Ishikawa (cell line): Measurements from ENCODE around the gene MBOAT2.

Source experiments
- CEBPB ChIP-seq: IDR thresholded peaks from 2 replicates; pipeline ENCODE4 v1.6.1; 2012
- CREB1 ChIP-seq: IDR thresholded peaks from 2 replicates; pipeline ENCODE4 v1.6.1; 2012; ENCODE audit warnings: low read depth
- EP300 ChIP-seq: IDR thresholded peaks from 2 replicates; pipeline ENCODE4 v1.6.1; 2012; ENCODE audit warnings: borderline replicate concordance
- NFIC ChIP-seq: IDR thresholded peaks from 2 replicates; pipeline ENCODE4 v1.6.1; 2012
- RAD21 ChIP-seq: IDR thresholded peaks from 2 replicates; pipeline ENCODE4 v1.6.1; 2012; ENCODE audit warnings: low read depth
- TAF1 ChIP-seq: IDR thresholded peaks from 2 replicates; pipeline ENCODE4 v1.6.1; 2012; ENCODE audit warnings: low read depth, mild to moderate bottlenecking
- TCF12 ChIP-seq: IDR thresholded peaks from 2 replicates; pipeline ENCODE4 v1.6.1; 2012; ENCODE audit warnings: low read depth
- TEAD4 ChIP-seq: IDR thresholded peaks from 2 replicates; pipeline ENCODE4 v1.6.1; 2012
- ZBTB7A ChIP-seq: IDR thresholded peaks from 2 replicates; pipeline ENCODE4 v1.6.1; 2012; ENCODE audit warnings: low read depth
- TF ChIP-seq, protein P1 (sequence below): IDR thresholded peaks from 2 replicates; pipeline ENCODE4 v1.6.1; 2012
- TF ChIP-seq, protein P2 (sequence below): IDR thresholded peaks from 2 replicates; pipeline ENCODE4 v1.6.1; 2012
- TF ChIP-seq, protein P3 (sequence below): IDR thresholded peaks from 2 replicates; pipeline ENCODE4 v1.6.1; 2012; ENCODE audit warnings: low read depth, mild to moderate bottlenecking

DNA sequence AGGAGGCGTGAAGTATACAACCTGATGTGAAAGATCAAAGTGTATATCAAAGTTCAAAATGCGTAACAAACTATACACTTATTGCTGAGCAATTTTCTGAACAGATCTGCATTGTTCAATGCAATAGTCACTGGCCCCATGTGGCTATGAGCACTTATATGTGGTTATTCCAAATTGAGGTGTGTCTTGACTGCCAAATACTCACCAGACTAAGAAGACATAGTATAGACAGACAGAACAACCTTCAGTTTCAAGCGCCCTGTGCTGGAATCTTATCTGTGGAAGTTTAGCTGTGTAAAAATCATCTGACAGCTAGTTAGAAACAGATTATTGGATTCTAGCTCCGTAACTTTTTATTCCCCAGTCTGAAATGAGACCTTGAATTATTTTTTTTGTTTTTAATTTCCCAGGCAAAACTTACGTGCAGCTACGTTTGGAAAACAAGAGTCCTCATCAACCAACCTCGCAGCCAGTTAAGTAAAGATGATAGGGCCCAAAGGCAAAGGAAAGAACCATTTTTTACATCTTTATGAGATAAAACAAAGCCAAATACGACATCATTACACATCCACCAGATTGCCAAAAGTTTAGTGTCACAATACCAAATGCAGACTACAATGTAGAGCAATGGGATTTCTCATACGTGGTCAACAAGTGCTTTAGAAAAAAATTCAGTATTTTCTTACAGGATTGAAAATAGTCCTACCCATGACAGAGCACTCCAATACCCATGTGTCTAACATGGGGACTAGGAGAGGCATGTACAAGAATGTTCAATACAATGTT is 37.2 kb downstream of the MBOAT2 start:
- TF ChIP-seq, protein P1, sequence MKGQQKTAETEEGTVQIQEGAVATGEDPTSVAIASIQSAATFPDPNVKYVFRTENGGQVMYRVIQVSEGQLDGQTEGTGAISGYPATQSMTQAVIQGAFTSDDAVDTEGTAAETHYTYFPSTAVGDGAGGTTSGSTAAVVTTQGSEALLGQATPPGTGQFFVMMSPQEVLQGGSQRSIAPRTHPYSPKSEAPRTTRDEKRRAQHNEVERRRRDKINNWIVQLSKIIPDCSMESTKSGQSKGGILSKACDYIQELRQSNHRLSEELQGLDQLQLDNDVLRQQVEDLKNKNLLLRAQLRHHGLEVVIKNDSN, result no peak
- TF ChIP-seq TEAD4 (no peak), NFIC (no peak), EP300 (no peak), CREB1 (no peak), TAF1 (no peak), TCF12 (no peak), CEBPB (no peak), RAD21 (no peak), ZBTB7A (no peak)
- TF ChIP-seq, protein P2, sequence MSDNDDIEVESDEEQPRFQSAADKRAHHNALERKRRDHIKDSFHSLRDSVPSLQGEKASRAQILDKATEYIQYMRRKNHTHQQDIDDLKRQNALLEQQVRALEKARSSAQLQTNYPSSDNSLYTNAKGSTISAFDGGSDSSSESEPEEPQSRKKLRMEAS, result no peak
- TF ChIP-seq, protein P3, sequence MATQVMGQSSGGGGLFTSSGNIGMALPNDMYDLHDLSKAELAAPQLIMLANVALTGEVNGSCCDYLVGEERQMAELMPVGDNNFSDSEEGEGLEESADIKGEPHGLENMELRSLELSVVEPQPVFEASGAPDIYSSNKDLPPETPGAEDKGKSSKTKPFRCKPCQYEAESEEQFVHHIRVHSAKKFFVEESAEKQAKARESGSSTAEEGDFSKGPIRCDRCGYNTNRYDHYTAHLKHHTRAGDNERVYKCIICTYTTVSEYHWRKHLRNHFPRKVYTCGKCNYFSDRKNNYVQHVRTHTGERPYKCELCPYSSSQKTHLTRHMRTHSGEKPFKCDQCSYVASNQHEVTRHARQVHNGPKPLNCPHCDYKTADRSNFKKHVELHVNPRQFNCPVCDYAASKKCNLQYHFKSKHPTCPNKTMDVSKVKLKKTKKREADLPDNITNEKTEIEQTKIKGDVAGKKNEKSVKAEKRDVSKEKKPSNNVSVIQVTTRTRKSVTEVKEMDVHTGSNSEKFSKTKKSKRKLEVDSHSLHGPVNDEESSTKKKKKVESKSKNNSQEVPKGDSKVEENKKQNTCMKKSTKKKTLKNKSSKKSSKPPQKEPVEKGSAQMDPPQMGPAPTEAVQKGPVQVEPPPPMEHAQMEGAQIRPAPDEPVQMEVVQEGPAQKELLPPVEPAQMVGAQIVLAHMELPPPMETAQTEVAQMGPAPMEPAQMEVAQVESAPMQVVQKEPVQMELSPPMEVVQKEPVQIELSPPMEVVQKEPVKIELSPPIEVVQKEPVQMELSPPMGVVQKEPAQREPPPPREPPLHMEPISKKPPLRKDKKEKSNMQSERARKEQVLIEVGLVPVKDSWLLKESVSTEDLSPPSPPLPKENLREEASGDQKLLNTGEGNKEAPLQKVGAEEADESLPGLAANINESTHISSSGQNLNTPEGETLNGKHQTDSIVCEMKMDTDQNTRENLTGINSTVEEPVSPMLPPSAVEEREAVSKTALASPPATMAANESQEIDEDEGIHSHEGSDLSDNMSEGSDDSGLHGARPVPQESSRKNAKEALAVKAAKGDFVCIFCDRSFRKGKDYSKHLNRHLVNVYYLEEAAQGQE, result no peak
